HG02852 (cell line): ENCODE results near the gene CLMP.
"Not testable (repeated sequence)": the region's sequence is repeated elsewhere in the genome, so short reads cannot be mapped to it uniquely, and the experiment has no call there.

Experiments
- ATAC-seq: cut with Tn5 transposase; IDR thresholded peaks from one replicate; pipeline ENCODE4 v1.9.1; 2021; ENCODE audit warnings: mild to moderate bottlenecking, moderate library complexity; ENCODE audit not compliant: unreplicated experiment

The CLMP gene

GRCh38 chr11:123218451-123218850 lies 23.4 kb upstream of the CLMP start:
- ATAC-seq = no peak

- ATAC-seq = no peak
Measured at GRCh38 chr11:123217897-123218296, 22.8 kb upstream of the CLMP start.

- ATAC-seq = no peak
Measured at GRCh38 chr11:123216249-123216648, 21.2 kb upstream of the CLMP start.

- ATAC-seq = no peak
Measured at GRCh38 chr11:123214940-123215339, 19.9 kb upstream of the CLMP start.

GRCh38 chr11:123214396-123214795 lies 19.3 kb upstream of the CLMP start:
- no peak for ATAC-seq

- no peak for ATAC-seq
Measured at GRCh38 chr11:123213307-123213771, 18.3 kb upstream of the CLMP start.

- ATAC-seq = no peak
Measured at GRCh38 chr11:123212406-123212805, 17.4 kb upstream of the CLMP start.

GRCh38 chr11:123211981-123212380 lies 16.9 kb upstream of the CLMP start:
- no peak for ATAC-seq

- ATAC-seq = no peak
Measured at GRCh38 chr11:123211149-123211852, 16.3 kb upstream of the CLMP start.

- no peak for ATAC-seq
Measured at GRCh38 chr11:123209591-123209990, 14.5 kb upstream of the CLMP start.

- ATAC-seq = no peak
Measured at GRCh38 chr11:123206791-123207434, 11.9 kb upstream of the CLMP start.

GRCh38 chr11:123206055-123206454 lies 11.0 kb upstream of the CLMP start:
- ATAC-seq = not testable (repeated sequence)

GRCh38 chr11:123203934-123204333 lies 8.9 kb upstream of the CLMP start:
- ATAC-seq = no peak

- no peak for ATAC-seq
Measured at GRCh38 chr11:123203471-123203870, 8.4 kb upstream of the CLMP start.

- ATAC-seq = no peak
Measured at GRCh38 chr11:123202155-123203151, 7.4 kb upstream of the CLMP start.

GRCh38 chr11:123200264-123200663 lies 5.2 kb upstream of the CLMP start:
- no peak for ATAC-seq

- no peak for ATAC-seq
Measured at GRCh38 chr11:123197711-123198110, 2.7 kb upstream of the CLMP start.

- ATAC-seq = no peak
Measured at GRCh38 chr11:123196060-123196714, 1.1 kb upstream of the CLMP start.

- ATAC-seq = no peak
Measured at GRCh38 chr11:123194337-123195187, 486 bp downstream of the CLMP start.

- ATAC-seq = no peak
Measured at GRCh38 chr11:123193742-123194141, 1.3 kb downstream of the CLMP start.
